Left forelimb (tissue), 1 donor: ENCODE measurements around the gene MOSMO.
"Not testable (repeated sequence)": the region's sequence is repeated elsewhere in the genome, so short reads cannot be mapped to it uniquely, and the experiment has no call there.

Experiments
- DNase-seq: peaks from one replicate; pipeline ENCODE4 v3.0.0-alpha.2; 2018; ENCODE audit warnings: low spot score

Gene MOSMO

DNA sequence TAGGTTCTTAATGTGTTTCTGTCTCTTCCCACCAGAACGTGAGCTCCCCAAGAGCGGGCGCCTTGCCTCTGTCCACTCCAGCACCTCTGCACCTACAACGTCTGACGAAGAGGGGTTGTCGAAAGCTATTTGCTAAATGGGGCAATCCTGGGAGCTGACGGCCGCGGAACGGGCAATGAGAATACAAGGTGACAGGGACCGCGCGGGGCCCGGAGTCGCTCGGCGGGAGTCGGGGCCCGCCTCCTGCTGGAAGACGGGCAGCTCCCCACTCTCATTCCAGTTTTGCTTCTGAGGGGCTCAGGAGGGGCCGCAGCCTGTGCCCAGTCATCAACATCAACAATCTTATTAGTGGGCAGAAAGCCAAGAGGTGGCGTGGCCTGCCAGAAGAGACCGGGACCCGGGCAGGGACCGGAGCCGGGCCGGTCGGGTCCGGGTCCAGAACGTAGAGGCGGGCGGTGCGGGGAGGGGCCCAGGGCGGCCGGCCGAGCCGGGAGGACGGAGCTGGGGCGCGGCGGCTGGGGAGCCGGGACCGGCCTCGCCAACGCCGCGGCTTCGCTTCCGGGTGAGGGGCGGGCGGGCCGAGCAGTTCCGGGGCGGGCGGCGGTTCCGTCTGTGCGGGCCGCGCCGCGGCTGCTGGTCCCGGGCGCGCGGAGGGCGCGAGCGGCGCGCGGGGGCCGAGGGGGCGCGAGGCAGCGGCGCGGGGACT lies at the start of gene MOSMO:
Gene MOSMO (plus strand): TSS at position 603 of the 706 bp plus-strand sequence. CDS start 191 bp downstream, outside the sequence.
- peak; percentile 86 for DNase-seq

DNA sequence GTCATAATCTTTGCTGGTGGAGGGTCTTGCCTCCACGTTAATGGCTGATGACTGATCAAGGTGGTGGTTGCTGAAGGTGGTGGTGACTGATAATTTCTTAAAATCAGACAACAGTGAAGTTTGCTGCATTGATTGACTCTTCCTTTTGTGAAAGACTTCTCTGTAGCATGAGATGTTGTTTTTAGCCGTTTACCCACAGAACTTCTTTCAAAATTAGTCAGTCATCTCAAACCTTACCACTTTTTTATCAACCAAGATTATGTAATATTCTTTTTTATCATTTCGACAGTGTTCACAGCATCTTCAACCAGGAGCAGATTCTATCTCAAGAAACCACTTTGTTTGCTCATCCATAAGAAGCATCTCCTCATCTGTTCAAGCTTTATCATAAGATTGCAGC lies 48.9 kb upstream of the MOSMO start:
- no peak for DNase-seq

GRCh38 chr16:21962475-21962874 lies 45.4 kb upstream of the MOSMO start:
- no peak for DNase-seq

DNA sequence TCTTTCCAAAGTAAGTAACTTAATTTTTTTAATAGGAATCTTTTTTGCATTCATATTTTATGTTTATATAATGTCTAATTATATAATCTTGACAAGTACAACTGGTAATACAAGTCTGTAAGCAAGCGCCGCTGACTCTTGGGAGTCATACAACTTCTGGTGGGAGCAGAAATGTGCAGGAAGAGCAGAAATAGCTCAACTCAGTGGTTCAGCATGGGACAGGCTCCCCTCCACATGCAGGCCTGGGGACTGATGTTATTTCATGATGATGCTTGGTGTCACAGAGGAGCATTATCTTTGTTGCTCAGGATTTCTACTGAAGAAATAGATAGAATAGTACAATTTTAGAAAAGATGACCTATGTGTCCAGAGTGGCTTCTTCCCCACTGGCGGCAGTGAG lies 44.0 kb upstream of the MOSMO start:
- no peak for DNase-seq

- DNase-seq: no peak
Observed at GRCh38 chr16:21964353-21964752, 43.6 kb upstream of the MOSMO start.

DNA sequence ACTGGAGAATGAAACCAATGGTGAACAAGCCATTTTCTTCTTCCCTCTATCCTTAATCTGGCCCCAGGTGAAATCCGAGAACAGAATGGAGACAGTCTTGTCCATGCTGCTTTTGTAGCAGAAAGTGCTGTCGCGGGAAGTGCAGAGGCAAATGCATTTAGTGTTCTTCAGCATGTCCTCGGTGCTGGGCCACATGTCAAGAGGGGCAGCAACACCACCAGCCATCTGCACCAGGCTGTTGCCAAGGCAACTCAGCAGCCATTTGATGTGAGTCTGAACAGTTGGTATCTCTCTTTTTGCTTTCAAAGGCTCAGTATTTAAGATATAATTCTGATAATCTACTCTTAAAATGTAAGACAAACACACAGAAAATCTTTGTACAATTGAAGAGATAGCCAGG lies 36.1 kb upstream of the MOSMO start:
- DNase-seq: no peak

- no peak for DNase-seq
Observed at GRCh38 chr16:21973945-21974344, 34.0 kb upstream of the MOSMO start.

DNA sequence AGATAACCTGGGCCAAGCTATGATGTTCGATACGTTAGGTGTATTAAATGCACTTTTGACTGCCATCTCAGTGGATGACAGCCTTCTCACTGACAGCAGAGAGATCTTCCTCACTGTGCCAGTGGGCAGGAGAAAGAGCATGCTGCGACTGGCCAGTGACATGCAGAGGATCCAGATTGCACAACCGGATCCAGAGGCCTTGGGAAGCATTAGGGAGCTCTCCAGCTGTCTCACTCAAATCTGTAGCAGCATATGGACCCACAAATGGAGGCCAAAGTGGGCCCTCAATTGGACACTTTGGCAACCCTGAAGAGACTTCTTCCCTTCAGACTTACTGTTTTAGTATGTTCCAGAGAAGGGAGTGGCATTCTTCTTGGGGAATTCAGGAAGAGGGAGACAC lies 27.9 kb upstream of the MOSMO start:
- no peak for DNase-seq

- DNase-seq: no peak
Observed at GRCh38 chr16:21982108-21982507, 25.8 kb upstream of the MOSMO start.

DNA sequence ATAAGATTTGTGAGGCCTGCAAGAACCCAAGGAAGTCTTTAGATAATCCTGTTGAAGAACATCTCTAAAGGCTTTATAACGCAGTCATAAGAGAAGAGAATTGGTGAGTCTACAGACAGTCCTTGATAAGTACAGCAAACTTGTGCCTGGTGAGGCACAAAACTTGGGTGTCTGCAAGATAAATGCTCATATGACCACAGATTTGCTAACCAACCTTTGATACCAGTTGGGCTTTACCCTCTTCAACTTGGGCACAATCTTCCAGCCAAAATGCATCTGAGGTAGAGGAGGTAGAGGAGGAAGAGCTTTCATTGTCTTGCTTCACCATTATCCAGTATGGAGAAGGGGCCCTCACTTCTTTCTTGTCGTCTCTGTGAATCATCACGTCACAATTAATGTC lies 23.8 kb upstream of the MOSMO start:
- DNase-seq: no peak

GRCh38 chr16:21985524-21985923 lies 22.4 kb upstream of the MOSMO start:
- DNase-seq: no peak

- no peak for DNase-seq
Observed at GRCh38 chr16:21986692-21987246, 21.1 kb upstream of the MOSMO start.

DNA sequence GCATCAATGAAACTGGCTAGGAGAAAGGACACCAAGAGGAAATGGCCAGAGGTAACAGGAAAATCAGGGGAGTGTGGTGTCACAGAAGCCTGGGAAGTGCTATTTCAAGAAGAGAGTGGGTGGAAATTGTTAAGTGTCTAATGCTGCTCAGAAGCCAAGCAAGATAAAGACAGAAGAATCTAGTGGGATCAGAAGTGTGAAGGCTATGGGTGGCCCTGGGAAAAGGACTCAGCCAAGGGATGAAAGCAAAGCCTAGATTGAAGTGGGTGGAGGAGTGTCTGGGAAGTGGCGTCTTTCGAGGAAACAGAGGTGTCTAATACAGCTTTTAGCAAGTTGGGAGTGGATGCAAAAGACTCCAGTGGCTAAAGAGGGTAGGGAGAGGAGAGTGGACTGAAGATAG lies 20.4 kb upstream of the MOSMO start:
- no peak for DNase-seq

DNA sequence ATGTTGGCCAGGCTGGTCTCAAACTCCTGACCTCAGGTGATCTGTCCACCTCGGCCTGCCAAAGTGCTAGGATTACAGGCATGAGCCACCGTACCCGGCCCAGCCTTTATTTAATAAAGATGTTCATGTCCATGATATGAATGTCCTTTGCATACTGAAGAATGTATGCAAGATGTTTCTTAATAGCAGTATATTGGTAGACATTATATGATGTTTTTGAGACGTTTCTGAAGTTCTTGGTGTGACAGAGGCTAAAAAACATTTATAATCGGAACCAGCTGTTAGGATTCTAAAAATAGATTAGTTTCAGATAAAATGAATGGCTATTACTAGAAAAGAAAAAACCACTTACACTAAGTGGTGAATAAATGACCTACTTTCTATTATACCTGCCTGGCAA lies 18.8 kb upstream of the MOSMO start:
- DNase-seq: no peak

- DNase-seq: no peak
Observed at GRCh38 chr16:21989751-21990150, 18.2 kb upstream of the MOSMO start.

GRCh38 chr16:21990381-21990944 lies 17.4 kb upstream of the MOSMO start:
- DNase-seq: no peak

GRCh38 chr16:21991621-21992020 lies 16.3 kb upstream of the MOSMO start:
- no peak for DNase-seq

- DNase-seq: no peak
Observed at GRCh38 chr16:21994856-21995465, 12.9 kb upstream of the MOSMO start.

DNA sequence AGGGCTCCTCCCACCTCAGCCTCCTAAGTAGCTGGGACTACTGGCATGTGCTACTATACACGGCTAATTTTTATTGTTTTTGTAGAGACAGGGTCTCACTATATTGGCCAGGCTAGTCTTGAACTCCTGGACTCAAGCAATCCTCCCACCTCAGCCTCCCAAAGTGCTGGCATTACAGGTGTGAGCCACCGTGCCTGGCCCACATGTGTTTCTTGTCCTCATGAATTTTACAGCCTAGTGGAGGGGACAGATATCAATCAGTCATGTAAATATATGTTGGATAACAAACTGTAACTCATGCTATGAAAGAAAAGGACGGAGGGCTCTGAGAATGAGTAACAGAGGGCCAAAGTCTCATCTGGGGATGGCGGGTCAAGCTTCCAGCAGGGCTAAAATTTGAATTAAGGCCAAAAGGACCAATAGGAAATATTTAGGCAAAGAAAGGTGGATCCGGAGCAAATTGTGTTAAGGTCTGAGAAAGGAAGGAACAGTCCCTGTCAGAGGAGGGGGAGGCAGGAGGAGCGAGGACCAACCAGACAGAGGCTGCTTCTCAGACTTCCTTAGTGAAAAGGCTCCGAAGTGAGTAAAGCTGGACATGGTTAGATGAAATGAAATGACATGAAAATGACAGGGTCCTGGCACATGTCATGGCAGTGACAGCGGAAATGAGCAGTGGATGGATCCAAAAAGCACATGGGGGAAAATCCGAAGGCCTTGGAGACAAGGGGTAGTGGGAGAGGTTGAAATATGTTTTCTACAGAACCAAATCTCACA lies 10.8 kb upstream of the MOSMO start:
- DNase-seq: no peak

- no peak for DNase-seq
Observed at GRCh38 chr16:21997697-21998480, 10.0 kb upstream of the MOSMO start.

GRCh38 chr16:22001591-22001990 lies 6.3 kb upstream of the MOSMO start:
- no peak for DNase-seq

DNA sequence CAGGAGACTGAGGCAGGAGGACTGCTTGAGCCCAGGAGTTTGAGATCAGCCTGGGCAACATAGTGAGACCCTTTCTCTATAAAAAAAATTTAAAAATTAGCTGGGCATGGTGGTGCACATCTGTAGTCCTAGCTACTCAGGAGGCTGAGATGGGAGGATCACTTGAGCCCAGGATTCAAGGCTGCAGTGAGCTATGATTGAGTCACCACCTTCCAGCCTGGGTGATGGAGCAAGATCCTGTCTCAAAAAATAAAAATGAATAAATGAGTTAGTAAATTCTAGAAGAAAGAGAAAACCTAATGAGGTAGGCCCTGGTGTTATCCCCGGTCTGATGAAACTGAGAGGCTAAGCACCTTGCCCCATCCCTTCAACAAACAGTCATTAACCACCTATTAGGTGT lies 5.9 kb upstream of the MOSMO start:
- not testable (repeated sequence) for DNase-seq
